A549 treated with GW870086 at 1 μM for 4 hours (cell line): Measurements from ENCODE around the gene CTSK. TPM values are rescaled to one million over a fixed set of nuclear protein-coding genes. Genes with fewer than 3 reads are reported as not detected.

Experiments
- total RNA-seq: library from RNA; stranded (reverse); fragments of 200-300 nt; extraction: Qiagen RNA extraction; gene quantifications from 5 replicates; pipeline ENCODE4 v1.2.3, GENCODE V29; 2022; ENCODE audit warnings: low read depth

The CTSK gene
- 1.4 to 2.4 TPM (median 1.8 TPM) in 5 replicates for total RNA-seq

GRCh38 chr1:150808121-150808520, at the start of gene CTSK:
Gene CTSK, minus strand, starts transcription at chr1:150808260. Its CDS starts 1,455 bp downstream, at chr1:150806805.

GRCh38 chr1:150765296-150765976, 42.6 kb downstream of the CTSK start, which contains the start of gene CTSS:
Gene CTSS, minus strand, starts transcription at chr1:150765778. Its CDS starts 1,015 bp downstream, at chr1:150764763.

Other genes starting within 250 kb of the CTSK start
- 195 to 266 TPM (median 252 TPM) in 5 replicates for gene MCL1, start 228.7 kb downstream of the CTSK start, total RNA-seq
- gene ENSA, start 178.6 kb downstream of the CTSK start, total RNA-seq, result 130 to 149 TPM (median 131 TPM) in 5 replicates
- gene GOLPH3L, start 111.1 kb downstream of the CTSK start, total RNA-seq, result 10.4 to 15.6 TPM (median 14.4 TPM) in 5 replicates
- 6.2 to 10.6 TPM (median 9.7 TPM) in 5 replicates for gene HORMAD1, start 87.4 kb downstream of the CTSK start, total RNA-seq
- gene CTSS, start 42.5 kb downstream of the CTSK start, total RNA-seq, result 15.2 to 22.5 TPM (median 15.6 TPM) in 5 replicates
- gene ARNT, start 68.3 kb upstream of the CTSK start, total RNA-seq, result 8.0 to 15.0 TPM (median 12.5 TPM) in 5 replicates
- gene CTXND2, start 78.9 kb upstream of the CTSK start, total RNA-seq, result not detected in 5 replicates
- gene SETDB1, start 118.1 kb upstream of the CTSK start, total RNA-seq, result 18.0 to 24.1 TPM (median 23.2 TPM) in 5 replicates
- 240 to 254 TPM (median 248 TPM) in 5 replicates for gene CERS2, start 166.6 kb upstream of the CTSK start, total RNA-seq
- gene ANXA9, start 174.0 kb upstream of the CTSK start, total RNA-seq, result 0.71 to 1.3 TPM (median 0.99 TPM) in 5 replicates
- 2.6 to 3.6 TPM (median 3.5 TPM) in 5 replicates for gene MINDY1, start 198.6 kb upstream of the CTSK start, total RNA-seq
- 10.8 to 15.9 TPM (median 14.0 TPM) in 5 replicates for gene PRUNE1, start 200.2 kb upstream of the CTSK start, total RNA-seq
- gene BNIPL, start 228.3 kb upstream of the CTSK start, total RNA-seq, result 0.05 to 0.24 TPM (median 0.12 TPM) in 4 of 5 replicates, not detected in the other
- gene C1orf56, start 239.5 kb upstream of the CTSK start, total RNA-seq, result 5.3 to 8.6 TPM (median 6.4 TPM) in 5 replicates